ENCODE measurements around the gene WFDC10B. TPM values are rescaled to one million over a fixed set of nuclear protein-coding genes. Genes with fewer than 3 reads are reported as not detected.
"Not testable (repeated sequence)": the region's sequence is repeated elsewhere in the genome, so short reads cannot be mapped to it uniquely, and the experiment has no call there.

The WFDC10B gene
- total RNA-seq, 1 donor from 2014 or later = not detected

GRCh38 chr20:45672765-45673164 is 32.1 kb downstream of the WFDC10B start:
- H3K4me3 ChIP-seq = no peak overlapping the region
- peaks cover 0 to 10% of the 10 kb centered on the region in 2 donors for H3K9me3 ChIP-seq
- intact Hi-C loops (cut with DNase I) = no loop called here
- no peak for TF ChIP-seq CTCF (IDR thresholded peaks at IDR 0.05)
- H3K27me3 ChIP-seq = no peaks in the 10 kb centered on the region
- H3K4me1 ChIP-seq = no peaks in the 10 kb centered on the region
- no peak overlapping the region for H3K27ac ChIP-seq
- no peak for DNase-seq (ENCODE audit: low spot score in 2 of 2)
- no peaks in the 10 kb centered on the region for H3K36me3 ChIP-seq

- DNase-seq (ENCODE audit: low spot score in 2 of 2) = no peak
- Histone ChIP-seq H3K27me3 (no peaks in the 10 kb centered on the region), H3K4me1 (no peaks in the 10 kb centered on the region), H3K9me3 (no peaks in the 10 kb centered on the region), H3K36me3 (no peaks in the 10 kb centered on the region), H3K4me3 (no peak within 1 kb of the TSS), H3K27ac (no peak within 1 kb of the TSS)
- intact Hi-C loops (cut with DNase I) = no loop called here
- no peak for TF ChIP-seq CTCF (IDR thresholded peaks at IDR 0.05)
These were observed 34.7 kb downstream of the WFDC10B start, which contains the start of gene WFDC11 for GRCh38 chr20:45670139-45670538. TSS of gene WFDC11 (minus strand) at chr20:45670239. CDS start at chr20:45650600, 19,639 bp downstream.

- H3K4me3 ChIP-seq; H3K27ac ChIP-seq; H3K27me3 ChIP-seq; H3K4me1 ChIP-seq; H3K9me3 ChIP-seq; DNase-seq (ENCODE audit: low spot score in 2 of 2); intact Hi-C loops (cut with DNase I); H3K36me3 ChIP-seq: not testable (repeated sequence)
These were observed 47.8 kb downstream of the WFDC10B start for GRCh38 chr20:45657038-45657437.

GRCh38 chr20:45651726-45652125 is 53.1 kb downstream of the WFDC10B start:
- H3K27ac ChIP-seq; H3K4me3 ChIP-seq; H3K4me1 ChIP-seq; H3K27me3 ChIP-seq; intact Hi-C loops (cut with DNase I); H3K9me3 ChIP-seq; H3K36me3 ChIP-seq; DNase-seq (ENCODE audit: low spot score in 2 of 2): not testable (repeated sequence)

GRCh38 chr20:45649312-45649863 is 55.4 kb downstream of the WFDC10B start:
- no peak for DNase-seq (ENCODE audit: low spot score in 2 of 2)
- no peak overlapping the region for H3K4me3 ChIP-seq
- no peaks in the 10 kb centered on the region for H3K27me3 ChIP-seq
- intact Hi-C loops (cut with DNase I) = no loop called here
- H3K36me3 ChIP-seq = no peaks in the 10 kb centered on the region
- H3K27ac ChIP-seq = no peak overlapping the region
- H3K9me3 ChIP-seq = no peaks in the 10 kb centered on the region
- no peaks in the 10 kb centered on the region for H3K4me1 ChIP-seq
- TF ChIP-seq CTCF (IDR thresholded peaks at IDR 0.05) = no peak

GRCh38 chr20:45647441-45648050 is 57.3 kb downstream of the WFDC10B start:
- H3K27me3 ChIP-seq = no peaks in the 10 kb centered on the region
- no peak overlapping the region for H3K27ac ChIP-seq
- DNase-seq (ENCODE audit: low spot score in 2 of 2) = no peak
- no peak overlapping the region for H3K4me3 ChIP-seq
- TF ChIP-seq CTCF (IDR thresholded peaks at IDR 0.05) = no peak
- intact Hi-C loops (cut with DNase I) = no loop called here
- no peaks in the 10 kb centered on the region for H3K9me3 ChIP-seq
- no peaks in the 10 kb centered on the region for H3K4me1 ChIP-seq
- H3K36me3 ChIP-seq = no peaks in the 10 kb centered on the region

Data from ascending aorta (tissue), 2 donors.